Measurements from ENCODE around the gene ROR1.

Gene ROR1

GRCh38 chr1:63916485-63917360, 142.9 kb downstream of the ROR1 start:
- DNase-seq, result peak; percentile 55

- no peak for DNase-seq
Measured at GRCh38 chr1:63917571-63918417, 144.0 kb downstream of the ROR1 start.

GRCh38 chr1:63918418-63918945, 144.7 kb downstream of the ROR1 start:
- DNase-seq, result no peak

- no peak for DNase-seq
Measured at GRCh38 chr1:63920154-63921117, 146.6 kb downstream of the ROR1 start.

- DNase-seq, result no peak
Measured at GRCh38 chr1:63921359-63921758, 147.5 kb downstream of the ROR1 start.

GRCh38 chr1:63921802-63922201, 148.0 kb downstream of the ROR1 start:
- no peak for DNase-seq

GRCh38 chr1:63922848-63923247, 149.0 kb downstream of the ROR1 start:
- peak; percentile 80 for DNase-seq

GRCh38 chr1:63923302-63923701, 149.5 kb downstream of the ROR1 start:
- no peak for DNase-seq

- DNase-seq, result no peak
Measured at GRCh38 chr1:63924600-63924999, 150.8 kb downstream of the ROR1 start.

- no peak for DNase-seq
Measured at GRCh38 chr1:63928186-63929105, 154.6 kb downstream of the ROR1 start.

GRCh38 chr1:63929106-63929478, 155.3 kb downstream of the ROR1 start:
- DNase-seq, result no peak

GRCh38 chr1:63931468-63931867, 157.7 kb downstream of the ROR1 start:
- DNase-seq, result no peak

- no peak for DNase-seq
Measured at GRCh38 chr1:63934697-63935096, 160.9 kb downstream of the ROR1 start.

GRCh38 chr1:63935143-63935542, 161.3 kb downstream of the ROR1 start:
- peak; percentile 15 for DNase-seq

- no peak for DNase-seq
Measured at GRCh38 chr1:63935553-63935952, 161.7 kb downstream of the ROR1 start.

GRCh38 chr1:63936276-63936675, 162.5 kb downstream of the ROR1 start:
- DNase-seq, result no peak

GRCh38 chr1:63936801-63937200, 163.0 kb downstream of the ROR1 start:
- DNase-seq, result no peak

- DNase-seq, result no peak
Measured at GRCh38 chr1:63937461-63938022, 163.7 kb downstream of the ROR1 start.

- no peak for DNase-seq
Measured at GRCh38 chr1:63940440-63940839, 166.6 kb downstream of the ROR1 start.

- DNase-seq, result no peak
Measured at GRCh38 chr1:63943393-63943792, 169.6 kb downstream of the ROR1 start.

- no peak for DNase-seq
Measured at GRCh38 chr1:63945943-63946342, 172.1 kb downstream of the ROR1 start.

Measured in NCI-H774 (cell line).